ENCODE results near the gene RXRA.

RXRA gene

GRCh38 chr9:134356496-134357470 is 30.5 kb downstream of the RXRA start:
- DNase-seq, result no peak

DNA sequence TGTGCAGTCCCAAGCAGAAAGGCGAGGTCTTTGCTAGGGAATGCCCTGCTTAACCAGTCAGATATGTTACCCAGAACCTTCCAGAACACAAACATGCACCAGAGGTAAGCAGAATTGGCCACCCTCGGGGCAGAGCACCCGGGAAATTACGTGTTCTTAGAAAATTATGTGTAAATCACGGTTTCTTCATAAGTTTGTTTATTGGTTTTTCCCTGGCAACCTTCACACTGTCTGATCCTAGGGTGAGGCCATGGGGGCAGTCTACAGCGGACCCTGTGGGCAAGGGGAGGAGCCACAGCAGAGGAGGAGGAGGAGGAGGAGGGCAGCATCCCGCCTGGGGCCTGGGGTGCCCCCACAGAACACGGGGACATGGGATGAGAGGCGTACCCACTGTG is 31.4 kb downstream of the RXRA start:
- no peak for DNase-seq

DNA sequence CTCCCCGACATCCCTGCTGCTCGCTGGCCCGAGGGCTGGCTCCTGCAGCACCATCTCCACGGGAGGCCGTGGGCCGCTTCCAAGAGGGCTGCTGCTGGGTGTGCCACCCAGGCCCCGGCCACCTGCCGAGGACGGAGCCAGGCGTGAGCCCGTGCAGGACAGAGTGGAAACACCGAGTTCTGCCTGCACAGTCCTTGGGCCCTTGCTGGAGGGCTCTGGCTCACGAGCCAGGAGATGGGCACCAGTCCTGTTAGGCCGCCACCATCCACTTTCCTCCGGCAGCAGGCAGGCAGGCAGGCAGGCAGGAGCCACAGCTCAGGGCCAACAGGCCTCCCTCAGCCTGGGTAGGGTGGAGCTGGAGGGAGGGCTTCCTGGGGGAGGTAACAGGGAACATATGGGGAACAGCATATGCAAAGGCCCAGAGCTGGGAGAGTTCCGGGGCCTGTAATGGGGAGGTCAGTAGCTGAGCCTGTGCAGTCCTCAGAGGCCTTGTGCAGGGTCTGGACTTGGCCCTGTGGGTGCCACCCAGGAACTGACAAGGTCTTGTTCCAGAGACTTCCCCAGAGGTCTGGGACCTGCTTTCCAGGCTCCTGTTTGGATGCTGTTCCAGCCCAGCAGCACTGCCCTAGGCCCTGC is 31.9 kb downstream of the RXRA start:
- DNase-seq, result no peak

DNA sequence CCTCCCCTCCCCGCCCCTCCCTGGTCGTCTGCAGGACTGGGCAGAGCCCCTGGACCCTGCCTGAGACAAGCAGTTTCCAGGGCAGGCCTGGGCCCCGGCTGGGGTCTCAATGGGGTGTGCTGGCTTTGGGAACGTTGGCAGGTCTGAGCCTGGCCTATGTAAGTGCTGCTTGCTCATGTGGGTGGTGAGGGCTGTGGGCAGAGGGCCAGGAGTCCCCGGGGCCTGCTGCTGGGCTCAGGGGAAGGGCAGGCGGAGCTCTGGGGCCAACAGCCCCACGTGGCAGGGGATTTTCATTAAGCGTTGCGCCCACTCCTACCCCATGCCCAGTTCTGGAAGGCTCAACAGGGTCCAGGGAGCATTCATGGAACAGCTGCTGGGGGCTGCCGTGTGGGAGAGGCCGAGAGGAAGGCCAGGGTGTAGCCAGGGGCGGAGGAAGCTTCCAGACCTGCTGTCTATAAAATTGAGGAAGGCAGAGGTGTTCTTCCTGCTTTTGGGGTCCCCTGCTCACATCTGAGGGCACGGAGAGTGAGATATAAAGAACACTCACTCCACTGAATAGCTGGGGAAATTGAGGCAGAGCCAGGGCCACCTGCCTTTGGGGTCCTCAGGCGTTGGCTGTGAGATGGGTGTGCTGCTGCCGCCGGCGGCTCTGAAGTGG is 32.5 kb downstream of the RXRA start:
- no peak for DNase-seq

DNA sequence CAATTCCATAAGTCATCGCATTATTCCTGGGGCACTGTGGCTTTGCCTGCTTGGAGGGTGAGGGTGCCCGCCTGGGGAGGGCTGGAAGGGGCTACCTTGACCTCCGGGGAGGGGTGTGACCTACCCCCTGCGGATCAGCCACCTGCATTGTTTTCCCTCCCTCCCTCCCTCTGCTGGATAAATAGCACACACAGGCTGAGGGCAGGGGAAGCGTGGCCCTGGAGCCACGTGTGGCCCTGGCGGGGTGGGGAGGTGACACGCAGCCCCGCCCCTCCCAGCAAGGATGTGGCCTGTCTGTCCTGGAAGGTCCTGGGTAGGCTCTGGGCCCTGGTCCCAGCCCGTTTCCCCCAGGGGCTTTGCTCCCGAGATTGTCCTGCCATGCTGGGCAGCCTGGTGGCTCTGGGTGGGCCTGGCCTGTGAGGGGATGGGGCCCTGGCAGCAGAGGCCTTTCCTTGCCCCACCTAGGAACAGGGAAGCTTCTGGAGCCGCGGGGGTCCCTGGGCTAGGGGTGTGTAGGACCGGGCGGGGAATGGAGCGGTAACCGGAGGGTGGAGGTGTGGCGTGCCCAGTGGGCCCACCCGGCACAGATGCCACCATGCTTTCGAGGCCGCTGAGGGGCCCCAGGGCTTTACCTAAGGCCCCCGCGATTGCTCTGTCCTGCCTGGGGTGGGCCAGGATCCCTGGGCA is 33.4 kb downstream of the RXRA start:
- DNase-seq, result no peak

DNA sequence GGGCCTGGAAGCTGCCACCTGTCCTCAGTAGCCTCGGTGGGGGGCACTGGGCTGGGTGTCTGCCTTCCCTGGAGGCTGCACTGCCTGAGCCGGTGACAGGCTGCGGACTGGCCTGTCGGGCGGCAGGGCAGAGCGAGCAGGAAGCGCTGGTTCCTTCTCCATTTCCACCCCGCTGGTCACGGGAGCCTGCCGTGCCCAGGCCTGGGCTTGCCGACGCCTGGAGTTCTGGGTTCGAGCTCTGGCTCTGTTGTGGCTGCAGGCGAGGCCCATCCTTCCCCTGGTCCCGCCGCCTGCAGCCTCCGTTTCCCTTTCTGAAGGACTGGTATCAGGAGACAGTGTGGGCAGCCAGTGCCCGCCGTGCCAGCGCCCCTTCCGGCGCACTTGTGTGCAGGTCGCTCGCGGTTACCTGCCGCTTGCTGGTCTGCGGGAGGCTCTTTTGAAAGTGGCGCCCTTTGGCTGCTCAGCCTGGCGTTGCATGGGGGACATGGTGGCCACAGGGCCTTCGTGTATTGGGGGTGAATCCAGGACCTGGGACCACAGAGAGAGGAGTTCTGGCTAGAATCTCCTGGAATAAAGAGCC is 34.0 kb downstream of the RXRA start:
- DNase-seq, result no peak

DNA sequence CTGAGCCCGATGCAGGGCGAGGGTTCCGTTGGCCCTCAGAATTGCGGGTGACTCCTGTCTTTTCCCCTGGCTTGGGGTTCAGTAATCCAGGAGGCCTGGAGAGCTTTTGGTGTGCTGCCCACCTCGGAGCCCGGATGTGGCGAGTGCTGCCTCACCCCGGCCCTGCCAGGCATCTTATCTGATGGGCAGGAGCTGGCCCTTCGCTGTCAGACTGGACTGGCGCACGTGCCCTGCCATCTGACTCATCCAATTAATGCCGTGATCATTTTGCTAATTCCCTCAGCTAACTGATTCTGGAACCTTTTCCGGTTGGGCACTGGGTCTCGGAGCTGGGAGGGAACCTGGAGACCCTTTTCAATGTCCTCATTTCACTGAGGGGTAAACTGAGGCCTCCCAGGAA is 34.6 kb downstream of the RXRA start:
- no peak for DNase-seq

GRCh38 chr9:134361426-134361825 is 35.2 kb downstream of the RXRA start:
- no peak for DNase-seq

- no peak for DNase-seq
These were observed 35.7 kb downstream of the RXRA start for GRCh38 chr9:134361843-134362414.

DNA sequence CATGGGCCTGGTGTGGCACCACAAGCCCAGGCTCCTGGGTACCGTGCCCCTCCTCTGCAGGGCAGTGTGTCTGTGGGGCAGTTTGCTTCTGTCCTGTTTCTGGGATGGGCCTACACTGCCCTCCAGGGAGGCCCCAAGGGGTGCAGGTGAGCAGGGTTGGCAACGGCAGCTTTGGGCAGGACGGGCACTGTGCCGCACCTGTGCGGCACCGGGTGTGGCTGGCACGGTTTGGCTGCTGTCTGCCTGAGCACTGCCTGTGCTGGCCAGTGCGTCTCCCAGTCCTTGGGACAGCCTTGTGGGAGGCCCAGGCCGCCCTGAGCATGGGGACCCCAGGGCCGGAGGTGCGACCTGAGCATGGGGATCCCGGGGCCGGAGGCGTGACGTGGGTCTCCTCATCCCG is 37.2 kb downstream of the RXRA start:
- DNase-seq, result no peak

DNA sequence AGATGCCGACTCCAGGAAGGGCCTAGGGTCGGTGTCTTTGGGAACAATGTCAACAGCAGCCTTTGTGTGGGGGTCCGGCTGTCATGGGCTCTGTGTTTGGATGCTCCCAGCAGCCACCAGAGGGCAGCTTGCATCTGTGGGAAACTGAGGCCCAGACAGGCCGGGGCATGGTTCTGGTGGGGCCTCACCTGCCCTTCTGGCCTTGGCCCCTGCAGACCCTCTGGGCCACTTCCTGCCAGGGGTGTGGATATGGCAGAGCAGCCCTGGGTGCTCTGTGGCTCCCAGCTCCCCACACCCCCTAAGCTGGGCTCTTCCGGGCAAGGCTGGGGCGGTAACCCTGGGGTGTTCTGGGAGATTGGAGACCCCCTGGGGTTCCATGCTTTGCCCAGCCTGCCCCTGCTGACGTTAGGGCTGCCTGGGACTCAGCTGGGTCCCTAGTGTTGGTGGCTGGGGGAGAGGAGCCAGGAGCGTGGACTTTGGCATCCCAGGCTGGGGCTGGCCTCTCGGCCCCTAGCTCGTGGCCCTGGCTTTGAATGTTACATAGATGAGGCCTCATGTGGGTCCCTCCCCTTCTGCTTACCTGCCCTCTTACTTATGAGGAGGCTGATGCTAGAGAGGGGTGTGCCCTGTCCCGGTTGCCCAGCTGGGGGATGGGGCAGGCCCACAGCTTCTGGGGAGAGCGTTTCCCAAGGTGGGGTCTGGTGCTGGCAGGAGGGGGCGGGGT is 38.3 kb downstream of the RXRA start:
- DNase-seq, result peak in 1 of 2 donors; percentile 32

- no peak for DNase-seq
These were observed 38.9 kb downstream of the RXRA start for GRCh38 chr9:134365115-134365596.

DNA sequence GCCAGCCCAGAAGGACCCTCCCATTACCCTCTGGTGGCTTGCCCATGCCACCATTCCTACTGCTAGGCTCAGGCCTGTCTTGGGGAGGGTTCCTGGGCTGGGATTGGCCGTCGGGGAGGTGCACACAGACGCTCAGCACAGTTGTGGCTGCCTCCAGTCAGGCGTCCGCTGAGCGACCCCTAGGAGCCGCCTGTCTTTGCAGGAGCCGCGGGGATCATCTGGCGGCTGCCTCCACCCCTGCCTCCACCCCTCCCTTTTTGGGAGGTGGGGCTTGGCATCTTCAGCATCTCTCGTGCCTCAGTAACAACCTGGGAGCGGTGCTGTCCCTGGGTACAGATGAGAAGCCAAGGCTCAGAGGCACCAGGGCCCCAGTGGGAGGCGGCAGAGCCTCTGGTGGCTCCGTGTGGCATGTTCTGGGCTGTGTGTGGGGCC is 39.6 kb downstream of the RXRA start:
- DNase-seq, result no peak

DNA sequence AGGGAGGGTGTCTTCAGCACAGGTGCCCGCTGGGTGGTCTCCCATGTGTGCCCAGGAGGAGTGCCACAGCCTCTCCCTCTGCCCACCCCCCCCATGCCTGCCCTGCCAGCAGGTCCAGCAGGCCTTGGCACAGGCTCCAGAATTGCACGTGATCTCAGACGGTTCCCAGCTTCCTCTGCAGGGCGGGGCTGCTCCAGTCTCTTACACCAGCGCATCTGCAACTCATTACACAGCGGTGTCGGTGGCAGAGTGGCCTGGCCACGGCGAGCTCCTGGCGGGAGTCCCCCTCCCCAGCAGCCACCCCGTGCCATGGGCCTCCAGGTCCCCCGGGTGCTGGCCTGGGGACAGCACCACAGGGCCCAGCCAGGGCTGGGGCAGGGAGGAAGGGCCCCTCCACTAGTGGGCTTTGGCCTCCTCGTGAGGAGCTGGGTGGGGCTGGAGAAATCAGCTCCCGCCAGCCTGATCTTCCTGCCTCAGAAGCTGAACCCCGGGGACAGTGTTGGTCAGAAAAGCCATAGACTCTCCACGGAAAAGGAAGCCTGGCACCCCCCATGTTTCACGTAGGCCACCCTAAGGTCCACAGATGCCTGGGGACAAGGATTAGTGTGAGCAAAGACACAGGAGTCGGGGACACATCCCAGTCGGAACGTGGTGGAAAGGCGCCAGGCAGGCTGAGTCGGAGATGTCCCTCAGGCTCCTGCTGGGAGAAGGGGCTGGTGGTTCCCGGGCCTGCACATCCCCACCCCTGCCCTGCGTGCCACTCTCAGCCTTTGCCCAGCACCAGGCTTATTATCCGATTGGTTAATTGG is 40.2 kb downstream of the RXRA start:
- peak in 1 of 2 donors; percentile 56 for DNase-seq

DNA sequence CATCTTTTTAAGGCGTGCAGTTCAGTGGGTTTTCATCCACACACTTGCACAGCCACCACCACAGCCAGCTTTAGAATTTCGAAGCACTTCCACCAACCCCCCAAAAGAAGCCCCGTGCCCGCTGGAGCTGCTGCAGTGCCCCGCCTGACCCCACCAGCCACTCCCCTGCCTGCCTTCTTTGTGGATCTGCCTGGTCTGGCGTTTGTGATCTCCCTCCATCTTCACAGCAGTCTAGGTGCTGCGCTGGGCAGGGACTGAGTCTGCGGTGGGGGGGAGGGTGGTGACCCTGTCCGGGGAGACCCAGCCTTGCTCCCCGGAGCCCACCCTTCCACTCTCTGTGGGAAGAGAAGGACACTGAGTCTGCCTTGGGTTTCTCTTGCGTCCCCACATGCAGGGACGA is 40.8 kb downstream of the RXRA start:
- DNase-seq, result no peak

- no peak for DNase-seq
These were observed 41.7 kb downstream of the RXRA start for GRCh38 chr9:134367791-134368490.

DNA sequence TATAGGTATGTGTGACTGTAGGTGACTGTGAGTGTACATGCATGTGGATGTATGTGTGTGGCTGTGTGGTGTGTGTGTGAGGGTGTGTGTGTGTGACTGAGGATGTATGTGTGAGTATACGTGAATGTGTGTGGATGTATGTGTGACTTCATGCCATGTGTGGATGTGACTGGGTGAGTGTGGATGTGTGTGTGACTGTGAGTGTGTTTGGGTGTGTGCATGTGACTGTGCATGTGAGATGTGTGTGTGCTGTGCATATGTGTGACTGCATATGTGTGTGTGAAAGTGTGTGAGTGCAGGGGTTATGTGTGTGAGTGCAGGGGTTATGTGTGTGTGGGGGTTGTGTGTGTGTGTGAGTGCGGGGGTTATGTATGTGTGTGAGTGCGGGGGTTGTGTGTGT is 42.3 kb downstream of the RXRA start:
- DNase-seq, result no peak

DNA sequence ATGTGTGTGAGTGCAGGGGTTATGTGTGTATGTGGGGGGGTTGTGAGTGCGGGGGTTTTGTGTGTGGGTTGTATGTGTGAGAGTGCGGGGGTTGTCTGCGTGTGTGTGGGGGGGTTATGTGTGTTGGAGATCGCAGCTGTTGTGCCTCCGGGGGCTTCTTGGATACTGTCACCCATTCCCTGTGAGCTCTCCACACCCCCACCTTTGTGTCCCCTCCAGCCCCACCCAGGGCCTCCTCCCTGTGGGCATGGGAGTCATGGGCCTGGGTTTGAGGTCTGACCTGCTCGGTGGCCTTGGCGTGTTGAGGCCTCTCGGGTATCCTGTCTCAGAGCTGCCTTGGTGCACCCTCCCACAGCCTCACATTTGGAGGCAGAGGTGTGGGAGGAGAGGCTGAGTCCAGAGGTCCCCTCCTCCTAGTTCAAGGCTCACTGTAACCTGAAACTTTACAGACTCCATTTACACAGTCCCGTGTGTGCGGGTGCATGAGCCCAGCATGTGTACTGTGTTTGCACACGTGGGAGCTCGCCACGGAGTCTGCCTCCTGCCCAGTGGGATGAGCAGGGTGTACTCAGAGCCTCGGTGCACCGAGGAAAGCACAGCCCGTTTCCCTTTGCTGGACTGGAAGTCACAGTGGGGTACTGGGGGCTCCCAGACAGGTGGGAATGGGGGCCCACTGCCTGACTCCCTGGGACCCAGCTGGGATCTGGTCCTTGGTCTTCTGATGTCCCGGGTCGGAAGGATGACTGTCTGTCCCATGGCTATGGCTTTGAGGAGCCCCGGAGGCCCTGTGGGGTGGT is 43.4 kb downstream of the RXRA start:
- no peak for DNase-seq

DNA sequence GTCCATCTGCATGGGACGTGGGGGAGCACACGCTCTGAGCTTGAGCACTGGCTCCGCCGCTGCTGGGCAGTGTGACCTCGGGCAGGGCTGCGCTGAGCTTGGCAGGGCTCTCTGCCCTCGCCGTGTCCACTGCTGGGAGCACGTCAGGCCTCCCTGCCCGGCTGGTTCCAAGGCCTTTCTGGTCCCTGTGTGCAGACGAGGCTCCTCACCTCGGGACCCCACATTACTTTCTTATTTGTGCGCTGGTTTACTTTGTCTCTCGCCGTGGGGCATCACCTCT is 43.9 kb downstream of the RXRA start:
- DNase-seq, result no peak

Measured in CD4-positive, alpha-beta T cell treated with Interferon alpha-2 for 1 hour (primary cell).